ENCODE measurements around the gene MGAT4B.

DNA sequence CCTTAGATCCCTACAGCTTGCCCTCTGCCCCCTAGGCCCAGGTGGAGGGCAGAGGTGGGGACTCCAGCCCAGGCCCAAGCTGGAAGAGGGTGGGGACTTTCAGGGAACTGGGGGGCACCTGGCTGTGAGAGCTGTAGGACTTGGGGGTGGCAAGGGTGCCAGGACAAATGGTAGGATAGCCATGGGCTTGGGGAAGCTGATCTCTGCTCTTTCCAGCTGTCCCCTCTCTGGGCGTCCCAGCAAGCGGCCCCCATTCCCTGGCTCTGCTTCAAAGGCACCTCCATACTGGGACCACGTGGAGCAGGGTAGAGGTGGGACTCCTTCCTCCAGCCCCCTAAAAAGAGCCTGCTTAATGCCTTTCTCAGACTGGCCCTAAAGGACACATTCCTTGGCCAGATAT lies 12.5 kb downstream of the MGAT4B start:
- TF ChIP-seq, protein P1, sequence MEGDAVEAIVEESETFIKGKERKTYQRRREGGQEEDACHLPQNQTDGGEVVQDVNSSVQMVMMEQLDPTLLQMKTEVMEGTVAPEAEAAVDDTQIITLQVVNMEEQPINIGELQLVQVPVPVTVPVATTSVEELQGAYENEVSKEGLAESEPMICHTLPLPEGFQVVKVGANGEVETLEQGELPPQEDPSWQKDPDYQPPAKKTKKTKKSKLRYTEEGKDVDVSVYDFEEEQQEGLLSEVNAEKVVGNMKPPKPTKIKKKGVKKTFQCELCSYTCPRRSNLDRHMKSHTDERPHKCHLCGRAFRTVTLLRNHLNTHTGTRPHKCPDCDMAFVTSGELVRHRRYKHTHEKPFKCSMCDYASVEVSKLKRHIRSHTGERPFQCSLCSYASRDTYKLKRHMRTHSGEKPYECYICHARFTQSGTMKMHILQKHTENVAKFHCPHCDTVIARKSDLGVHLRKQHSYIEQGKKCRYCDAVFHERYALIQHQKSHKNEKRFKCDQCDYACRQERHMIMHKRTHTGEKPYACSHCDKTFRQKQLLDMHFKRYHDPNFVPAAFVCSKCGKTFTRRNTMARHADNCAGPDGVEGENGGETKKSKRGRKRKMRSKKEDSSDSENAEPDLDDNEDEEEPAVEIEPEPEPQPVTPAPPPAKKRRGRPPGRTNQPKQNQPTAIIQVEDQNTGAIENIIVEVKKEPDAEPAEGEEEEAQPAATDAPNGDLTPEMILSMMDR (IDR thresholded peaks at IDR 0.05): no peak
- TF ChIP-seq POLR2A (IDR thresholded peaks at IDR 0.05): no peak

Measured in tibial nerve (tissue), 3 donors.